SK-MEL-5 (cell line): ENCODE measurements around the gene TUBGCP5. TPM values are rescaled to one million over a fixed set of nuclear protein-coding genes. Genes with fewer than 3 reads are reported as not detected.
"Not testable (repeated sequence)": the region's sequence is repeated elsewhere in the genome, so short reads cannot be mapped to it uniquely, and the experiment has no call there.

ENCODE experiments used
- DNase-seq: peaks from one replicate; pipeline ENCODE4 v3.0.0-alpha.2; 2016; ENCODE audit warnings: low read depth, low spot score
- in situ Hi-C: cut with HindIII; loops from 2 replicates; pipeline ENCODE4 v1.10.0; 2016; ENCODE audit warnings: low sequenced_read_pairs, high pct_unique_total_duplicates, low pct_unique_long_range_greater_than_20kb
- total RNA-seq: library from RNA; depleted of rRNA; stranded (reverse); fragments of >200 nt; shearing (Covaris generic); gene quantifications from 2 replicates; pipeline ENCODE4 v1.2.3, GENCODE V29; 2014

Gene TUBGCP5
- total RNA-seq, 1 experiment from 2014 or later: 22.9 TPM

GRCh38 chr15:23049984-23050628 lies 10.7 kb upstream of the TUBGCP5 start:
- in situ Hi-C loops: no loop called here

GRCh38 chr15:23048572-23049282 lies 9.4 kb upstream of the TUBGCP5 start:
- DNase-seq, in situ Hi-C loops: not testable (repeated sequence)

More at GRCh38 chr15:23049984-23050628, 10.7 kb upstream of the TUBGCP5 start:
- DNase-seq: no peak

GRCh38 chr15:23043987-23044386 lies 4.6 kb upstream of the TUBGCP5 start:
- in situ Hi-C loops, DNase-seq: not testable (repeated sequence)

DNA sequence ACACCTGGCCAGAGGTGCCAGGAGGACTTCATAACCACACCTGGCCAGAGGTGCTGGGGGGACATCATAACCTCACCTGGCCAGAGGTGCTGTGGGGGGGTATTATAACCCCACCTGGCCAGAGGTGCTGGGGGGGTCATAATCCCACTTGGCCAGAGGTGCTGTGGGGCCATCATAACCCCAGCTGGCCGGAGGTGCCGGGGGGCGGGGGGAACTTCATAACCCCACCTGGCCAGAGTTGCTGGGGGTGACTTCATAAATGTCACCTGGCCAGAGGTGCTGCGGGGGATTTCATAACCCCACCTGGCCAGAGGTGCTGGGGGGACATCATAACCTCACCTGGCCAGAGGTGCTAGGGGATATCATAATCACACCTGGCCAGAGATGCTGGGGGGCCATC lies 4.2 kb upstream of the TUBGCP5 start:
- in situ Hi-C loops, DNase-seq: not testable (repeated sequence)

DNA sequence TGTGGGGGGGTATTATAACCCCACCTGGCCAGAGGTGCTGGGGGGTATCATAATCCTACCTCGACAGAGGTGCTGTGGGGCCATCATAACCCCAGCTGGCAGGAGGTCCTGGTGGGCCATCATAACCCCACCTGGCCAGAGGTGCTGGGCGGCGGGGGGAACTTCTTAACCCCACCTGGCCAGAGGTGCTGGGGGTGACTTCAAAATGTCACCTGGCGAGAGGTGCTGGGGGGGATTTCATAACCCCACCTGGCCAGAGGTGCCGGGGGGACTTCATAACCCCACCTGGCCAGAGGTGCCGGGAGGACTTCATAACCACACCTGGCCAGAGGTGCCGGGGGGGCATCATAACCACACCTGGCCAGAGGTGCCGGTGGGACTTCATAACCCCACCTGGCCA lies 2.4 kb upstream of the TUBGCP5 start:
- DNase-seq, in situ Hi-C loops: not testable (repeated sequence)

DNA sequence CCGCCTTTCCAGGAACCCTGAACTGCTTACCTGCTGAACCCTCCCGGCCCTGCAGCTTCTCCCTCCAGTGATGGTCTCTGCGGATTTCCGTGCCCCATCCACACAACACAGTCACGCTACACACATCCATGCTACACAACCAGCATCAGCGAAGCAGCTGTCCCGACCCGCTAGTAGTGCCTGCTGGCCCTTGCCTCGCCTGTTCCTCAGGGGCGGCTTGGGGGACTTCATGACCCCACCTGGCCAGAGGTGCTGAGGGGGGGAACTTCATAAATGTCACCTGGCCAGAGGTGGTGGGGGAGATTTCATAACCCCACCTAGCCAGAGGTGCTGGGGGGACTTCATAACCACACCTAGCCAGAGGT lies 530 bp upstream of the TUBGCP5 start:
- no peak for DNase-seq
- in situ Hi-C loops: no loop called here

- in situ Hi-C loops: no loop called here
- DNase-seq: no peak
These were observed 635 bp downstream of the TUBGCP5 start for GRCh38 chr15:23038726-23039142.

- in situ Hi-C loops: no loop called here
- DNase-seq: peak; percentile 76
These were observed 3.3 kb downstream of the TUBGCP5 start for GRCh38 chr15:23035964-23036566.

DNA sequence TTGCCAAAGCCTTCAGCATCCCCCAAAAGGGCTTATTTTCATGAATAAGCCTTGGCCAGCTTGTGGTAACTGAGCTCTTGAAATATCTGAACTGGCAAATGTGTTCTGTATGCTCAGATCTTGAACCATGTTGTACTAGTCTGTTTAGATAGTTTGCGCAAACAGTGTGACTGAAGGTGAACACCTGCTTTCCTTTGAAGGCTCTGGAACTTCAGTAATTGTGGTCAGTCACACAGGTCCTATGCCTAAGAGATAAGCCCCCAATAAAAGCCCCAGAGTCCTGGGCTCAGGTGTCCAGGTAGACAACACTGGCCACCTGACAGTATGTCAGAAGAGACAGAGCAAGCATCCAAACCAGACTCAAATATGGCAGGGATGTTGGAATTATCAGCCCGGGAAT lies 5.4 kb downstream of the TUBGCP5 start:
- in situ Hi-C loops: no loop called here
- DNase-seq: no peak

- no peak for DNase-seq
- in situ Hi-C loops: no loop called here
These were observed 13.2 kb downstream of the TUBGCP5 start for GRCh38 chr15:23026218-23026617.

GRCh38 chr15:23022156-23022555 lies 17.2 kb downstream of the TUBGCP5 start:
- DNase-seq: no peak
- in situ Hi-C loops: no loop called here

DNA sequence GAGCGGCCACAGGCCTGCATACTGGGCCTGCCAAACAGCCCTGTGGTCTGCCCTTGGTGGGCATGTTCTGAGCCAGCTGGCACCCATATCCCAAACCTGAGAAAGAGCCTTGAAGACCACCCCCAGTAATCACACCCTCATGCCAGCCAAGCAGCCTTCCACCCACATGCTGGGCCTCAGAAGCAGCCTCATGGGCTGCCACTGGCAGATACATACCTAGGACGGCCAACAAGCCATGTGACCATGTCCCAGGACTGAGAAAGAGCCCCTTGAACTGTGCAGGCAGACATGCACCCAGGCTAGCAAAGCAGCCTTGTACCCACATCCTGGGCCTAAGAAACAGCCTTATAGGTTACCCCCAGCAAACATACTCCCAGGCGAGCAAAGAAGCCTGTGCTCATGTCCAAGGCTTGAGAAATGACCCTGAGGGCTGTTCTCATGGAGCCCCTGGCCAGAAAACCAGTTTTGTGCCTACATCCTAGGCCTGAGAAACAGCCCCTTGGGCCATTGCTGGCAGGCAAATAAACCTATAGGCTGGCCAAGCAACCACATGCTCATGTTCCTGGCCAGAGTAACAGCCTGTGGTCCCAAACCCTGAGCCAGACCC lies 24.9 kb downstream of the TUBGCP5 start:
- DNase-seq: no peak
- in situ Hi-C loops: no loop called here

GRCh38 chr15:23013681-23014080 lies 25.7 kb downstream of the TUBGCP5 start:
- no peak for DNase-seq
- in situ Hi-C loops: no loop called here

GRCh38 chr15:23012616-23013015 lies 26.8 kb downstream of the TUBGCP5 start:
- in situ Hi-C loops, DNase-seq: not testable (repeated sequence)

GRCh38 chr15:23003736-23004135 lies 35.6 kb downstream of the TUBGCP5 start:
- DNase-seq: no peak
- in situ Hi-C loops: no loop called here

DNA sequence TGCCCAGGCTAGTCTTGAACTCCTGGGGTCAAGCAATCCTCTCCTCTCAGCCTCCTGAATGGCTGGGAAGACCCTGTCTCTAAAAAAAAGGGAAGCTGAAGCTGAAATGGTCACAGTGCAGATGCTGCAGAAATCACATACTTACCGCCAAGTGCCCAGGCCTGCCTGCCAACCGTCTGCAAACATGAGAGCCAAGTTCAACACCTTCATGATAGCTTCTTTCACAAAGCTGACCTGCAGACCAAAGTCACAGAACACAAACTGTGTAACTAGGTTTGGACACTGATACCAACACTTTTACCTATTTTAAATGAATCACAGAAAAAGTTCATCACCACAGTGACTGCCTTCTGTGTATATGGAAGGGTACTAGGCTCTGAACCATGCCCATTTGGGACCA lies 36.4 kb downstream of the TUBGCP5 start:
- in situ Hi-C loops: no loop called here
- DNase-seq: no peak

DNA sequence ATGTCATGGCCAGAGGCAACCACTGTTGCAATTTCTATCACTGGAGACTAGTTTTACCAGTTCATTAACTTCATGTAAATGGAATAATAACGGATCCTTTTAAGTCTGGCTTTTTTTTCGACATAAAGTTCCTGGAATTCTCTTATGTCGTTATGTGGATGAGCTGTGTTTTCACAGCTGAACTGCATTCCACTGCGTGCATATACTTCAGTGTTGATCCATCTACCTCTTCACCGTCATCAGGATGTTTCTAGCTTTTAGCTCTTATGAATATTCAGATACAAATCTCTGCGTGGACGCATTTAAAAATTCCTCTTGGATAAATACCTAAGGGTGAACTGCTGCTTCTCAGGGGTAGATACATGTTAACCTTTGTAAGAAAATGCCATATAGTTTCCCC lies 43.6 kb downstream of the TUBGCP5 start:
- in situ Hi-C loops: no loop called here
- DNase-seq: no peak

DNA sequence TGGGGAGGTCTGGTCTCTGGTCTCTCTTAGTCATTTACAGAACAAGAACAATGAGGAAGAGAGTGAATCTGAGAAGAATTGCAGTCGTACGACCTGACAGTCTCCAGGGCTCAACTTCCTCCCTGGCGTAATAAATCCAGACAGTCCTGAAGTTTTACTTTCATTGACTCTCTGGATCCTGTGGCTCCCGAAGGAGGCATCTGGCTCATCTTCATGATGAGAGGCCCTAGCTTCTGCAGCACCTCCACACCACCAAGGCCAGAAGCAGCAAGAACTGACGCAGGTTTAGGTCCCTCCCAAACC lies 47.4 kb downstream of the TUBGCP5 start:
- in situ Hi-C loops: no loop called here
- DNase-seq: no peak
